Stomach (tissue), 9 donors: ENCODE measurements around the gene HSD3B1. TPM values are rescaled to one million over a fixed set of nuclear protein-coding genes. Genes with fewer than 3 reads are reported as not detected.

ENCODE experiments used
- DNase-seq, 2 donors: peaks; one replicate each; pipeline versions ENCODE4 v3.0.0 to v3.0.0-alpha.2; 2013 to 2019
- H3K27ac ChIP-seq, 5 donors: fragments of 200-600 bp in 4 of 5; sonication (generic) in 4 of 5; one replicate each; pipeline ENCODE4 v1.5.1; 2013 to 2019; ENCODE audit warnings: mild to moderate bottlenecking in 1 of 5, moderate library complexity in 1 of 5
- H3K27me3 ChIP-seq, 3 donors: fragments of 200-600 bp; sonication (generic); one replicate each; pipeline ENCODE4 v1.5.1; 2017 to 2019; ENCODE audit warnings: mixed run types in 1 of 3
- H3K36me3 ChIP-seq, 4 donors: fragments of 200-600 bp; sonication (generic); 1 replicate in 3 of 4; 2 replicates in 1 of 4; pipeline ENCODE4 v1.5.1; 2016 to 2019
- H3K4me1 ChIP-seq, 4 donors: fragments of 200-600 bp; sonication (generic); one replicate each; pipeline ENCODE4 v1.5.1; 2016 to 2019
- H3K4me3 ChIP-seq, 4 donors: fragments of 200-600 bp; sonication (generic) in 3 of 4; one replicate each; pipeline ENCODE4 v1.5.1; 2016 to 2019; ENCODE audit warnings: mild to moderate bottlenecking in 1 of 4
- H3K9me3 ChIP-seq, 4 donors: fragments of 200-600 bp; sonication (generic); one replicate each; pipeline ENCODE4 v1.5.1; 2016 to 2019
- EP300 ChIP-seq: sonication (generic); formaldehyde crosslinking; IDR thresholded peaks from one replicate; pipeline ENCODE4 v1.6.1; 2017; ENCODE audit warnings: antibody characterized with exemption
- POLR2A ChIP-seq, 4 donors: fragments of 450-650 bp; IDR thresholded peaks; one replicate each; pipeline ENCODE4 v1.6.1; 2016; ENCODE audit warnings: antibody characterized with exemption in 4 of 4, control low read depth in 2 of 4, mild to moderate bottlenecking in 1 of 4, moderate library complexity in 1 of 4
- POLR2AphosphoS5 ChIP-seq, 3 donors: sonication (generic); formaldehyde crosslinking; IDR thresholded peaks; one replicate each; pipeline ENCODE4 v1.6.1; 2016; ENCODE audit warnings: antibody characterized with exemption in 3 of 3
- WGBS, 5 donors: extraction: QIAGEN DNeasy Blood & Tissue Kit in 3 of 5; methylation state at CpG; one replicate each; pipeline versions ENCODE4 v1.1.5 to v1.1.7; 2013 to 2018; 5-methylcytosine and 5-hydroxymethylcytosine counted together
- intact Hi-C: fragments of 100-400 bp; cut with DNase I; formaldehyde crosslinking; loops from one replicate; pipeline ENCODE4 v1.15.1; 2023; ENCODE audit warnings: low total_unique reads
- polyA plus RNA-seq, 3 donors: library from polyadenylated mRNA; stranded (reverse); fragments of 200-250 nt; gene quantifications; one replicate each; pipeline ENCODE4 v1.2.3, GENCODE V29; 2013
- total RNA-seq, 5 donors: library from RNA; depleted of rRNA; stranded (reverse); fragments of >200 nt; gene quantifications; one replicate each; pipeline versions ENCODE4 v1.1.0 to v1.2.3, GENCODE V29; 2014 to 2016
- TF ChIP-seq, protein P1 (sequence below), 7 experiments: fragments of 450-650 bp in 4 of 7; fragments of 200-600 bp in 3 of 7; sonication (generic) in 3 of 7; IDR thresholded peaks; one replicate each; pipeline ENCODE4 v1.5.1; 2016 to 2019; ENCODE audit warnings: antibody characterized with exemption in 7 of 7, control low read depth in 2 of 7, mild to moderate bottlenecking in 1 of 7
- donor health status: healthy with polysubstance abuse.
- donor health status: Bipolar disorder and iron deficiency.
- donor health status: healthy.

Gene HSD3B1
- total and polyA plus RNA-seq, 8 donors = not detected

DNA sequence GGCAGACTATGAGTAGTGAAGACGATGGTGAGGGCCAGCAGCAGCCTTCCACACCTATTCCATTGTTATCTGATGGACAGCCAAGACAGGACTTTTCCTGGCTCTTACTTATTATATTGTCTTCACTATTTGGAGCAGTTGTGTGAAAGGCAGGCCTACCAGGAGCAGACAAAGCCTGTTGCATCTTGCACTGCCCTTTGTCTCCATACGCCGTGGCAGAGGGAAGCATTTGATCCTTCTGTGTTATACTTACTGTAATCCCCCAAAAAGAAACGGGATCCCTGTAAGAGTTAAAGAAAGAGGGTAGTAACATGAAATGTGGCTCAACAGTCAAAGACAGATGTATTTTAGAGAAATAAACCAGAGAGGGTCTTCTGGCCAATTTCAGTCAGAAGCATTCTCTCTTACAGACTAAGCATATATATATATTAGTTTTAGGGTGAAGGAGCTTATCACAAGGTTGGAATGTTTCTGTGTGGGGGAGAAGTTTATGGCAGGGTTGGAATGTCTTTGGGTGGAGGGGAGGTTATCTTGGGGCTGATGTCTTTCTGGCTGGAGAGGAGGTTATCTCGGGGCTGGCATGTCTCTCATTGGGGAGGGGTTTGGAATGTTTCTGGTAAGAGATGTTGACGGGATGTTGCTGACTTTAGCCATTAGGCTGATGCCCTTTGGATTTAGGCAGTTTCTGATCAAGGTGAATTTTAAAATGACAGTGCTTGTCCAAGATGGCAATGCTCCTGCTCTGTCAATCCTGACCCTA lies 23.4 kb upstream of the HSD3B1 start:
- no peaks in the 10 kb centered on the region for H3K36me3 ChIP-seq
- H3K27ac ChIP-seq = no peak overlapping the region
- H3K4me3 ChIP-seq = no peak overlapping the region
- no peak for DNase-seq
- 67 to 73% (median 70%) methylated on average over 6 of the region's 6 CpGs for WGBS, 5 donors
- no peaks in the 10 kb centered on the region for H3K27me3 ChIP-seq
- no peaks in the 10 kb centered on the region for H3K9me3 ChIP-seq
- TF ChIP-seq EP300 = no peak
- TF ChIP-seq POLR2AphosphoS5 (IDR thresholded peaks at IDR 0.05) = no peak
- TF ChIP-seq, protein P1, sequence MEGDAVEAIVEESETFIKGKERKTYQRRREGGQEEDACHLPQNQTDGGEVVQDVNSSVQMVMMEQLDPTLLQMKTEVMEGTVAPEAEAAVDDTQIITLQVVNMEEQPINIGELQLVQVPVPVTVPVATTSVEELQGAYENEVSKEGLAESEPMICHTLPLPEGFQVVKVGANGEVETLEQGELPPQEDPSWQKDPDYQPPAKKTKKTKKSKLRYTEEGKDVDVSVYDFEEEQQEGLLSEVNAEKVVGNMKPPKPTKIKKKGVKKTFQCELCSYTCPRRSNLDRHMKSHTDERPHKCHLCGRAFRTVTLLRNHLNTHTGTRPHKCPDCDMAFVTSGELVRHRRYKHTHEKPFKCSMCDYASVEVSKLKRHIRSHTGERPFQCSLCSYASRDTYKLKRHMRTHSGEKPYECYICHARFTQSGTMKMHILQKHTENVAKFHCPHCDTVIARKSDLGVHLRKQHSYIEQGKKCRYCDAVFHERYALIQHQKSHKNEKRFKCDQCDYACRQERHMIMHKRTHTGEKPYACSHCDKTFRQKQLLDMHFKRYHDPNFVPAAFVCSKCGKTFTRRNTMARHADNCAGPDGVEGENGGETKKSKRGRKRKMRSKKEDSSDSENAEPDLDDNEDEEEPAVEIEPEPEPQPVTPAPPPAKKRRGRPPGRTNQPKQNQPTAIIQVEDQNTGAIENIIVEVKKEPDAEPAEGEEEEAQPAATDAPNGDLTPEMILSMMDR (IDR thresholded peaks at IDR 0.05) = no peak
- no peak for TF ChIP-seq POLR2A (IDR thresholded peaks at IDR 0.05)
- intact Hi-C loops = no loop called here
- no peaks in the 10 kb centered on the region for H3K4me1 ChIP-seq

DNA sequence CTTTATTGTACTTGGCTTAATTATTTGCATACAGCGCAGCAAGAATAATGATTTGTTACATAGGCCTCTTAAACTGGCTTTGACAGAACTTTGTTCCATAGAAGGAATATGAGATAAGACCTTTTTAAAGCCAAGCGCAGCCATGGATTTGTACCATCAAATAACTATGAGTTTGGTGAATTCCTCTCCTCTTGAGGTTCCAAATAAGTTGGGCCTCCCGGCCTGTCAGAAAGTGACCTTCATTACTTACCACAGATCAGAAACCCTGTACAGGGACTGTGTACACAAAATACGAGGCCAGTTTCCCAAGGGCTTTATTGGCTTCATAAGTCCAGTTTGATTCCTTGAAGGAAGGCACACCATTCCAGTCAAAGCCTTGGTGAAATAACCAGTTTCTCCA lies 21.8 kb upstream of the HSD3B1 start:
- intact Hi-C loops = no loop called here
- no peaks in the 10 kb centered on the region for H3K36me3 ChIP-seq
- H3K4me3 ChIP-seq = no peak overlapping the region
- WGBS, 5 donors = 42 to 67% (median 49%) methylated on average over 4 of the region's 4 CpGs
- H3K27ac ChIP-seq = no peak overlapping the region
- no peaks in the 10 kb centered on the region for H3K9me3 ChIP-seq
- no peaks in the 10 kb centered on the region for H3K27me3 ChIP-seq
- H3K4me1 ChIP-seq = no peaks in the 10 kb centered on the region
- TF ChIP-seq POLR2A (IDR thresholded peaks at IDR 0.05) = no peak
- TF ChIP-seq, protein P1 (IDR thresholded peaks at IDR 0.05) = no peak
- no peak for TF ChIP-seq POLR2AphosphoS5 (IDR thresholded peaks at IDR 0.05)
- TF ChIP-seq EP300 = no peak
- DNase-seq = no peak

DNA sequence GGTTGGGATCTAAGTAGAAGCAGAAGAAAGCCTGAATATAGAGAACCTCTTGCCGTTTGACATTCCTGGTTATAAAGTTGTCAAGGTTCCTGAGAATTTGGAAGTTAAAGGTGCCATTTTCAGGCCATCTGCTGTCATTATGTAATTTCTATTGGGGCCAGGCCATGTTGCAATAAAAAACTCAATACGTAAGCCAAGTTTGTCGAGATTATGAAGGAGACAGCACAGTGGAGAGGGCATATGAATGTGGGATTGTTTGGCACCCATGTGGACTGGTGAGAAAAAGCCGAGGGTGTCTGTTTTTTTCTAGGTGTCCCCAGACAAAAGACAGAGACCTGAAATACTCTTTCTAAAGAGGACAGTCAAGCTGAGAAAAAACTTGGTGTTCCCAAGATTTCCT lies 18.8 kb upstream of the HSD3B1 start:
- DNase-seq = no peak
- H3K27ac ChIP-seq = no peak overlapping the region

DNA sequence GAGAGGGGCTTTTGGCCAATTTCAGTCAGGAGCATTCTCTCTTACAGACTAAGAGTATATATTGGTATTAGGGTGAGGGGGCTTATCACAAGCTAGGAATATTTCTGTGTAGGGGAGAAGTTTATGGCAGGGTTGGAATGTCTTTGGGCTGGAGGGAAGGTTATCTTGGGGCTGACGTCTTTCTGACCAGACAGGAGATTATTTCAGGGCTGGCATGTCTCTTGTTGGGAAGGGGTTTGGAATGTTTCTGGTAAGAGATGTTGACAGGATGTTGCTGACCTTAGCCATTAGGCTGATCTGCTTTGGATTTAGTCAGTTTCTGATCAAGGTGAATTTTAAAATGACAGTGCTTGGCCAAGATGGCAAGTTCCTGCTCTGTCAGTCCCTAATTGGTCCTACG lies 17.8 kb upstream of the HSD3B1 start:
- Histone ChIP-seq H3K27me3 (no peaks in the 10 kb centered on the region), H3K36me3 (no peaks in the 10 kb centered on the region), H3K4me3 (no peak overlapping the region), H3K27ac (no peak overlapping the region), H3K4me1 (no peaks in the 10 kb centered on the region), H3K9me3 (peaks cover 0 to 3% (median 0%) of the 10 kb centered on the region in 4 donors)
- TF ChIP-seq POLR2AphosphoS5 (IDR thresholded peaks at IDR 0.05) (no peak), POLR2A (IDR thresholded peaks at IDR 0.05) (no peak), EP300 (no peak)
- TF ChIP-seq, protein P1 (IDR thresholded peaks at IDR 0.05) = no peak
- intact Hi-C loops = no loop called here
- 66 to 78% (median 70%) methylated on average over 2 of the region's 2 CpGs for WGBS, 5 donors
- DNase-seq = no peak

More for the DNA sequence above, 18.8 kb upstream of the HSD3B1 start:
- H3K27me3 ChIP-seq = no peaks in the 10 kb centered on the region
- no peak overlapping the region for H3K4me3 ChIP-seq
- no peaks in the 10 kb centered on the region for H3K36me3 ChIP-seq
- 78 to 89% (median 85%) methylated on average over 4 of the region's 4 CpGs for WGBS, 5 donors
- no peaks in the 10 kb centered on the region for H3K9me3 ChIP-seq
- no peaks in the 10 kb centered on the region for H3K4me1 ChIP-seq
- no peak for TF ChIP-seq POLR2A (IDR thresholded peaks at IDR 0.05)
- TF ChIP-seq EP300 = no peak
- TF ChIP-seq POLR2AphosphoS5 (IDR thresholded peaks at IDR 0.05) = no peak
- TF ChIP-seq, protein P1 (IDR thresholded peaks at IDR 0.05) = no peak
- intact Hi-C loops = no loop called here
